Stomach (tissue), 9 donors: ENCODE data around the gene VWF. TPM values are rescaled to one million over a fixed set of nuclear protein-coding genes. Genes with fewer than 3 reads are reported as not detected.

ENCODE experiments used
- DNase-seq, 2 donors: peaks; one replicate each; pipeline versions ENCODE4 v3.0.0 to v3.0.0-alpha.2; 2013 to 2019
- H3K27ac ChIP-seq, 5 donors: fragments of 200-600 bp in 4 of 5; sonication (generic) in 4 of 5; one replicate each; pipeline ENCODE4 v1.5.1; 2013 to 2019; ENCODE audit warnings: mild to moderate bottlenecking in 1 of 5, moderate library complexity in 1 of 5
- H3K27me3 ChIP-seq, 3 donors: fragments of 200-600 bp; sonication (generic); one replicate each; pipeline ENCODE4 v1.5.1; 2017 to 2019; ENCODE audit warnings: mixed run types in 1 of 3
- H3K36me3 ChIP-seq, 4 donors: fragments of 200-600 bp; sonication (generic); 1 replicate in 3 of 4; 2 replicates in 1 of 4; pipeline ENCODE4 v1.5.1; 2016 to 2019
- H3K4me1 ChIP-seq, 4 donors: fragments of 200-600 bp; sonication (generic); one replicate each; pipeline ENCODE4 v1.5.1; 2016 to 2019
- H3K4me3 ChIP-seq, 4 donors: fragments of 200-600 bp; sonication (generic) in 3 of 4; one replicate each; pipeline ENCODE4 v1.5.1; 2016 to 2019; ENCODE audit warnings: mild to moderate bottlenecking in 1 of 4
- H3K9me3 ChIP-seq, 4 donors: fragments of 200-600 bp; sonication (generic); one replicate each; pipeline ENCODE4 v1.5.1; 2016 to 2019
- EP300 ChIP-seq: sonication (generic); formaldehyde crosslinking; IDR thresholded peaks from one replicate; pipeline ENCODE4 v1.6.1; 2017; ENCODE audit warnings: antibody characterized with exemption
- POLR2A ChIP-seq, 4 donors: fragments of 450-650 bp; IDR thresholded peaks; one replicate each; pipeline ENCODE4 v1.6.1; 2016; ENCODE audit warnings: antibody characterized with exemption in 4 of 4, control low read depth in 2 of 4, mild to moderate bottlenecking in 1 of 4, moderate library complexity in 1 of 4
- POLR2AphosphoS5 ChIP-seq, 3 donors: sonication (generic); formaldehyde crosslinking; IDR thresholded peaks; one replicate each; pipeline ENCODE4 v1.6.1; 2016; ENCODE audit warnings: antibody characterized with exemption in 3 of 3
- WGBS, 5 donors: extraction: QIAGEN DNeasy Blood & Tissue Kit in 3 of 5; methylation state at CpG; one replicate each; pipeline versions ENCODE4 v1.1.5 to v1.1.7; 2013 to 2018; 5-methylcytosine and 5-hydroxymethylcytosine counted together
- intact Hi-C: fragments of 100-400 bp; cut with DNase I; formaldehyde crosslinking; loops from one replicate; pipeline ENCODE4 v1.15.1; 2023; ENCODE audit warnings: low total_unique reads
- polyA plus RNA-seq, 3 donors: library from polyadenylated mRNA; stranded (reverse); fragments of 200-250 nt; gene quantifications; one replicate each; pipeline ENCODE4 v1.2.3, GENCODE V29; 2013
- total RNA-seq, 5 donors: library from RNA; depleted of rRNA; stranded (reverse); fragments of >200 nt; gene quantifications; one replicate each; pipeline versions ENCODE4 v1.1.0 to v1.2.3, GENCODE V29; 2014 to 2016
- TF ChIP-seq, protein P1 (sequence below), 7 experiments: fragments of 450-650 bp in 4 of 7; fragments of 200-600 bp in 3 of 7; sonication (generic) in 3 of 7; IDR thresholded peaks; one replicate each; pipeline ENCODE4 v1.5.1; 2016 to 2019; ENCODE audit warnings: antibody characterized with exemption in 7 of 7, control low read depth in 2 of 7, mild to moderate bottlenecking in 1 of 7
- donor health status: healthy with polysubstance abuse.
- donor health status: Bipolar disorder and iron deficiency.
- donor health status: healthy.

VWF gene
- total and polyA plus RNA-seq, 8 donors: 3.1 to 103 (median 50.2) TPM

DNA sequence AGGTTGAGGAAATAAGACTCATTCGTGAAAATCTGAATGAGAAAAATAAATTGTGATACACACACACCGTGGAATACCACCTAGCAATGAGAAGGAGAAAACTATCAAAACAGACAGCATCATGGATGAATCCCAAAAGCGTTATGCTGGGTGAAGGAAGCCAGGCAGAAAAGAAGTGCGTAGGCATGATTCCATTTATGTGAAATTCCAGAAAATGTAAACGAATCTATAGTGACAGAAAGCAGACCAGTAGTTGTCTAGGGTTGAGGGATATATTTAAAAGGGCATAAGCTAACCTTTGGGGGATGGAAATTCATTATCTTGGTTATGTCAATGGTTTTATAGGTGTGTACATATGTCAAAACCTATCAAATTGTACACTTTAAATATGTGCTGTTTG, 136.9 kb downstream of the VWF start:
- peak in 1 of 2 donors; percentile 41 for DNase-seq
- intact Hi-C loops: no loop called here
- Histone ChIP-seq H3K27me3 (no peaks in the 10 kb centered on the region), H3K36me3 (no peaks in the 10 kb centered on the region), H3K4me1 (peaks cover 0 to 4% (median 0%) of the 10 kb centered on the region in 4 donors), H3K9me3 (no peaks in the 10 kb centered on the region), H3K27ac (no peak overlapping the region), H3K4me3 (no peak overlapping the region)
- TF ChIP-seq, protein P1, sequence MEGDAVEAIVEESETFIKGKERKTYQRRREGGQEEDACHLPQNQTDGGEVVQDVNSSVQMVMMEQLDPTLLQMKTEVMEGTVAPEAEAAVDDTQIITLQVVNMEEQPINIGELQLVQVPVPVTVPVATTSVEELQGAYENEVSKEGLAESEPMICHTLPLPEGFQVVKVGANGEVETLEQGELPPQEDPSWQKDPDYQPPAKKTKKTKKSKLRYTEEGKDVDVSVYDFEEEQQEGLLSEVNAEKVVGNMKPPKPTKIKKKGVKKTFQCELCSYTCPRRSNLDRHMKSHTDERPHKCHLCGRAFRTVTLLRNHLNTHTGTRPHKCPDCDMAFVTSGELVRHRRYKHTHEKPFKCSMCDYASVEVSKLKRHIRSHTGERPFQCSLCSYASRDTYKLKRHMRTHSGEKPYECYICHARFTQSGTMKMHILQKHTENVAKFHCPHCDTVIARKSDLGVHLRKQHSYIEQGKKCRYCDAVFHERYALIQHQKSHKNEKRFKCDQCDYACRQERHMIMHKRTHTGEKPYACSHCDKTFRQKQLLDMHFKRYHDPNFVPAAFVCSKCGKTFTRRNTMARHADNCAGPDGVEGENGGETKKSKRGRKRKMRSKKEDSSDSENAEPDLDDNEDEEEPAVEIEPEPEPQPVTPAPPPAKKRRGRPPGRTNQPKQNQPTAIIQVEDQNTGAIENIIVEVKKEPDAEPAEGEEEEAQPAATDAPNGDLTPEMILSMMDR (IDR thresholded peaks at IDR 0.05): no peak
- TF ChIP-seq POLR2AphosphoS5 (IDR thresholded peaks at IDR 0.05): no peak
- TF ChIP-seq POLR2A (IDR thresholded peaks at IDR 0.05): no peak
- no peak for TF ChIP-seq EP300
- WGBS, 5 donors: 76 to 83% (median 80%) methylated on average over 5 of the region's 5 CpGs

DNA sequence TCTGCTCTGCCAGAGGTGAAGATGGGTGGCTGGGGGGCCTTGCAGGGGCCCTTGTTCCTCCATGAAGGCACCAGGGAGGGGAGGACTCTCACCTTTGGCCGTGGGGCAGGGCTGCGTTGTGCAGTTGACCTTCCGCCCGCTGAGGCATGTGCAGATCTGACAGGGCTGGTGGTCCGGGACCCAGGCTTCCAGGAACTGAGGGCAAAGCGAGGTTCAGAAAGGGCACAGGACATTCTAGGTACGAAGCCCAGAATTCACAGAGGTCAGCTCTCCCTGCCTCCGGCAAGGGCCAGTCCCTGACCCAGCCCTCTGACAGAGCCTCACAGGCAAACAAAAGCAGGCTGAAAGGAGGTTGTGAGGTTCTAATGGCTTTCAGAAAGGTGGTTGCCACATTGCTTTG, 139.0 kb downstream of the VWF start:
- no peaks in the 10 kb centered on the region for H3K9me3 ChIP-seq
- no peak overlapping the region for H3K27ac ChIP-seq
- H3K4me3 ChIP-seq: no peak overlapping the region
- no peak for DNase-seq
- intact Hi-C loops: no loop called here
- no peak for TF ChIP-seq POLR2A (IDR thresholded peaks at IDR 0.05)
- TF ChIP-seq, protein P1 (IDR thresholded peaks at IDR 0.05): no peak
- no peak for TF ChIP-seq EP300
- TF ChIP-seq POLR2AphosphoS5 (IDR thresholded peaks at IDR 0.05): no peak
- WGBS, 5 donors: 59 to 70% (median 62%) methylated on average over 8 of the region's 8 CpGs
- peaks cover 0 to 5% (median 0%) of the 10 kb centered on the region in 3 donors for H3K27me3 ChIP-seq
- H3K36me3 ChIP-seq: no peaks in the 10 kb centered on the region
- H3K4me1 ChIP-seq: peaks cover 0 to 4% (median 0%) of the 10 kb centered on the region in 4 donors

DNA sequence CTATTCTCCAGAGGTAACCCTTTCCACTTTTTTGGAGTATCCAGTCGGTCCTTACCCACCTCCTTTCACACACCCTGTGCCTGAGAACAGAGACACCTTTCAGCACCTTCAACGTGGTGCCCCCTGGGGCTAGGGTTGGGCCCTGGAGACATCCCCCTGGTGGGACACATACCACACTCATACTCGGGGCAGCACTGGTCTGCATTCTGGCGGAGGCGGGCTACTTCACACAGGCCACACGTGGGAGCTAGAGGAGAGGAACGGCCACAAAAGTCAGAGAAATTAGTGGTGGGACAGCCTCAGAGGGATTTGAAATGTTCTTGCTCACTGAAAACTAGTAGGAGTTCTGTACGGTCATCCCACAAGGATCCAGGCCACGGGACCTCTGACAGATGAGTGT, 139.6 kb downstream of the VWF start:
- no peak overlapping the region for H3K27ac ChIP-seq
- DNase-seq: no peak
- H3K4me3 ChIP-seq: no peak overlapping the region
- TF ChIP-seq EP300: no peak
- H3K9me3 ChIP-seq: no peaks in the 10 kb centered on the region
- peaks cover 0 to 5% (median 0%) of the 10 kb centered on the region in 3 donors for H3K27me3 ChIP-seq
- WGBS, 5 donors: 69 to 74% (median 72%) methylated on average over 8 to 9 of the region's 9 CpGs
- no peaks in the 10 kb centered on the region for H3K36me3 ChIP-seq
- H3K4me1 ChIP-seq: peaks cover 0 to 4% (median 0%) of the 10 kb centered on the region in 4 donors
- intact Hi-C loops: no loop called here

DNA sequence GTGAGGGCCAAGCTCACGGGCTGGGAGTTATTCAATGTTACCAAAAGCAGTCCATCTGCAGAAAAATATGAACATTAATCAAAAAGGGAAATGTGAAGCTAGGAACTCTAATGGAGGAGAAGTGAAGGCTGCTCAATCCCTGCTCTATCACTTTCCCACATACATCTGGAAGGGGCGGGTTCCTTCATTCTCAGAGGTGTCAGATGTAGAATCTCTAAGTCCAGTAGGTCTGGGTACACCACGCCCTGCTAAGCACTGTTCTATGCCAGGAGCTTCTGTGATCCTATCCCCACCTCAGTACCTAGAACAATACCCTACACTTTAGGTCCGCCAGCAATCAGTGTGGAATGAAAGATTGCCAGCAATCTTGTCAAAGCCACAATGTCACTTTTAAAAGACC, 142.4 kb downstream of the VWF start:
- H3K27ac ChIP-seq: no peak overlapping the region
- H3K4me3 ChIP-seq: no peak overlapping the region
- TF ChIP-seq EP300 (no peak), POLR2AphosphoS5 (IDR thresholded peaks at IDR 0.05) (no peak), POLR2A (IDR thresholded peaks at IDR 0.05) (no peak)
- TF ChIP-seq, protein P1 (IDR thresholded peaks at IDR 0.05): no peak
- no peaks in the 10 kb centered on the region for H3K9me3 ChIP-seq
- peaks cover 0 to 5% (median 0%) of the 10 kb centered on the region in 3 donors for H3K27me3 ChIP-seq
- H3K36me3 ChIP-seq: no peaks in the 10 kb centered on the region
- WGBS, 5 donors: 59 to 73% (median 69%) methylated on average over 4 of the region's 4 CpGs
- H3K4me1 ChIP-seq: no peaks in the 10 kb centered on the region
- no peak for DNase-seq
- intact Hi-C loops: no loop called here

DNA sequence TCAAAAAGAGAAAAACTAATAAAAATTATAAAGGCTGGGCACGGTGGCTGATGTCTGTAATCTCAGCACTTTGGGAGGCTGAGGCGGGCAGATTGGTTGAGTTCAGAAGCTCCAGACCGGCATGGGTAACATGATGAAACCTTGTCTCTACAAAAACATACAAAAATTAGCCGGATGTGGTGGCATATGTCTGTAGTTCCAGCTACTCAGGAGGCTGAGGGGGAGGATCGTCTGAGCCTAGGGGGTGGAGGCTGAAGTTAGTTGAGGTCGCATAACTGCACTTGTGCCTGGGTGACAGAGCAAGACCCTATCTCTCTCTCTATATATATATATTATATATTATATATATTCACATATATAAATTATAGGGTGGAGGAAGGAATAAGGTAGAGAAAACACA, 146.9 kb downstream of the VWF start:
- Histone ChIP-seq H3K36me3 (no peaks in the 10 kb centered on the region), H3K4me3 (no peak overlapping the region), H3K27me3 (peaks cover 0 to 5% (median 0%) of the 10 kb centered on the region in 3 donors), H3K27ac (no peak overlapping the region), H3K9me3 (no peaks in the 10 kb centered on the region), H3K4me1 (no peaks in the 10 kb centered on the region)
- TF ChIP-seq EP300 (no peak), POLR2AphosphoS5 (IDR thresholded peaks at IDR 0.05) (no peak), POLR2A (IDR thresholded peaks at IDR 0.05) (no peak)
- TF ChIP-seq, protein P1 (IDR thresholded peaks at IDR 0.05): no peak
- no peak for DNase-seq
- intact Hi-C loops: no loop called here
- 82 to 93% (median 88%) methylated on average over 6 of the region's 6 CpGs for WGBS, 5 donors
